Frontal cortex (tissue), 4 donors: ENCODE measurements around the gene LRBA. TPM values are rescaled to one million over a fixed set of nuclear protein-coding genes. Genes with fewer than 3 reads are reported as not detected.

Experiments used
- DNase-seq, 2 donors: peaks; one replicate each; pipeline ENCODE4 v3.0.0; 2012; ENCODE audit warnings: low spot score in 2 of 2
- FAIRE-seq: peaks from 2 replicates; lab custom pipeline; 2012; peaks lifted over from hg19 to GRCh38; lab: Jason Lieb, UNC
- small RNA-seq: library from RNA; depleted of rRNA; stranded (forward); fragments of <200 nt; gene quantifications from one replicate; pipeline ENCODE3, GENCODE V24; 2014
- total RNA-seq: library from RNA; depleted of rRNA; stranded (reverse); fragments of >200 nt; gene quantifications from one replicate; pipeline ENCODE4 v1.2.3, GENCODE V29; 2014
- donor health status: control.
- donor health status: control.
- donor health status: control.

LRBA gene
- total RNA-seq, 1 donor from 2014 or later, result 23.2 TPM

DNA sequence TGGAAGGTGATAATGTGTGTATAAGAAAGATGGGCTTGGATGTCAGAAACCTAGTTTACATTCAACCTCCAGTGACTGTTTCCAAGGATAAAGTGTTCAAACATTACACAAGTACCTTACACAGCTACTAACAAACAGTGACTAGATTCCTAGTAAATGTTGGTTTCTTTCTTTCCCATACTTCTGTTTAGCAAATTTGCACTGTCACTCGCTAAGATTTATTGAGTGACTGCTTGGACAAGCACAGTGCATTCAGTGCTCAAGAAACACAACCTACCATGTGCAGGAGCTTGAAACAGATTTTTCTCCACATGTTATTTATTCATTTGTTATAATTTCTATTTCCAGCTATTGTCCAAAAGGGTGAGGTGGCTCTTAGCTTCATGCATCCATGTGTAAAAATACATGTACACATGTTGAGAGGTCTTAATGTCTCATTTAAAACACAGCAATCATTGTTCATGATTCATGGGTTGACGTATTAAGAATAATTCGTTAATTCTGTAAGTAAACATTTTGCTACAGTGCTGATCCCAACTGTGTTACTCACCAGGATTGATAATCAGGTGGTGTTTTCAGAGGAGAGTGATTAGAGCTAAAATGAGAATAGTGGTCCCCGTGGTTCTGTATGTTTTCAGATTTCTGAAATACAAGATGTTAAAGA is 783.8 kb downstream of the LRBA start:
- DNase-seq (no peak), FAIRE-seq (no peak)

DNA sequence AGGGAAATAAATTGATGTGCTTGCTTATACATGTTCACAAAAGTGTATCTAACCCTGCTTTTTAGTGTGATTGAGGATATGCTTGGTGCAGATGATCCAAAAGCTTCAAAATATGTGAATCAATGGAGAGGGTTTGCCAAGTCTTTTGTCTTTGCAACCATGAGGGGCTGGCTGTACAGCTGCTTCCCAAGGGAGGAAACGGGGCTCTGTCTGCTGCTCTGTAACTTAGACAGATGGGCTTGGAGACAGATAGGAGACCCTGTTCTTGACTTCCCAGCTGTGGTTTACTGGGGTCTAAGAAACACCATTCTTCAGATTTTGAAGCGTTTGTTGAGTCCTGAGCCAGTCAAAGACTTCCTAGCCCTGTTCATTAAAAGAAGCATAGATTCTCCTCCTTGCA is 784.5 kb downstream of the LRBA start:
- no peak for FAIRE-seq
- DNase-seq, result no peak

DNA sequence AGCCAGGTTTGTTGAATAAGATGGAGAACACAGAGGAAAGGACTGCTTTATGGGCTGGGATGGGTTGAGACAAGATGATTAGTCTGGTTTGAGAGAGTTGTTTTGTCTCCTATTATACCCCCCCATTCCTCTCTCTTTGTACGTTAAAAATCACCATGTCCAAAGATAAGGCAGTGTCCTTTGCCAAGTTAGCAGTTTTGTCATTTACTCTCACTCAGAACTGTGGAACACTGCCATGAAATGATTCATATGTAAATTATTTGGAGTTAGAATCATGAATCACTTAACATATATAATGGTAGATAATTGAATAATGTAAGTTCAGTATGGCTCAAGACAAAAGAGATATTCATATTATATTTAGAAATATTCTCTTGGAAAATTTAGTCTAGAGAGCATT is 785.6 kb downstream of the LRBA start:
- DNase-seq, result no peak

DNA sequence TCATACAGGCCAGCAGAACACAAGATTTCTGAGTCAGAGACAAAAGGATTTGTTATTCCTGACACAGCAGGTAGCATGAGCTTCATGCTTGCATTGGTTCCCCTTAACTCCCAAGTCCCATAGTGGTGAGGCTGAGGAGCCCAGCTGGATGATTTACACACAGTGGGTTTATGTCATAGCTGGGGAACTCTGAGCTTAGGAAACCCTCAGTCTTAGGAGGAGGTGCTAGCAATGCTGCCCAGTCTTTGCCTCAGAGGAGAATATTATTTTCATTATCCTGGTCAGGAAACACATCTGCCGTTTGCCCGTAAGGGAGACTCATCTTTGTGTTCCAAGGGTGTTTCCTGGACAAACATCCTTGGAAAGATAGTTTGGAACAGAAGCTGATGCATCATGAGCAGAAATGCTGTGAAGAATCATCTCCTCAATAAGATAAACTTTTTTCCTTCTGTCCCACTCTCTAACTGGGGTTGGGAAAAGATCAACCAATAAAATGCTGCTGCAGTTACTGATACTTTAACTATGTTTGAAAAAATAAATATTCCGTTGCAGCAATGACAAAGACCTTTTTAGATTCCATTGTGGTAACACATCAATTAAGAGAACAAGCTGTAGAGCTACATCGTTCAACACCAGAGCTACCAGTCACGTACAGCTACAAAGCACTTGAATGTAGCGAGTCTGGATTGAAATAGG is 790.0 kb downstream of the LRBA start:
- DNase-seq (no peak), FAIRE-seq (no peak)

More for the DNA sequence above, 785.6 kb downstream of the LRBA start:
- FAIRE-seq, result no peak

DNA sequence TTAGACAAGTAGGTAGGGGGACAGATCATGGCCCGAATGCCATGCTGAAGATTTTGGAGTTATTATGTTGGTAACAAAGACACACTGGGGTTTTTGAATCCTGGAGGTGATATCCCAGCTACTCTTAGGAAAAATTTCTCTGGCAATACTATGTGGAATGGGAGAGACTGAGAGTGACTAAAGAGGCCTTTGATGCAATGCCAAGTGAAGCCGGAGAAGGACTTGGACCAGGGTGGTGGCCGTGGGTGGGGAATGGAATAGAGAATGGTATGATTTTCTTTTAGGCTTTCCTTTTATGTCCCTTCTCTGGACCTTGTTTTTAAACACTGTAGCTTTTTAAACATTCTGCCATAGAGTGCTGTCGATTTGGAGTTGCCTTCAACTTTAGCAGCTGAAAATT is 795.2 kb downstream of the LRBA start:
- FAIRE-seq (no peak), DNase-seq (no peak)

DNA sequence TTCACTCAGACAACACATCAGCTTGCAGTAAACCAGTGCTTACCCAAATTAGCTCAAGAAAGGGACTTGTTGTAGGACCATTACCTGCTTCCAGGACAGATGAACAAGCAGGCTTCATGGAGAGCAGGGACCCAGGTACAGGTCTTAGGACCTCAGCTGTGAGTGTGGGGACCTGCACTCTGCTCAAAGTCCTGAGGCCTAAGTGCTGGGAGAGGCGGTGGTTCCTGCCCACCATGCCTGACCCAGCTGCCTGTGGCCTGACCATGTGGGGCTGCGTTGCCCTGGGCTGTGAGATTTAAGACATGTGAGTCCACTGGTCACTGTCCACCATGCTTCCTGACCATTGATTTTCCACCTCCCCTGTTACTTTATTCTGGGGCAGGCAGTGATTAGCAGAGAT is 796.6 kb downstream of the LRBA start:
- FAIRE-seq, result no peak

DNA sequence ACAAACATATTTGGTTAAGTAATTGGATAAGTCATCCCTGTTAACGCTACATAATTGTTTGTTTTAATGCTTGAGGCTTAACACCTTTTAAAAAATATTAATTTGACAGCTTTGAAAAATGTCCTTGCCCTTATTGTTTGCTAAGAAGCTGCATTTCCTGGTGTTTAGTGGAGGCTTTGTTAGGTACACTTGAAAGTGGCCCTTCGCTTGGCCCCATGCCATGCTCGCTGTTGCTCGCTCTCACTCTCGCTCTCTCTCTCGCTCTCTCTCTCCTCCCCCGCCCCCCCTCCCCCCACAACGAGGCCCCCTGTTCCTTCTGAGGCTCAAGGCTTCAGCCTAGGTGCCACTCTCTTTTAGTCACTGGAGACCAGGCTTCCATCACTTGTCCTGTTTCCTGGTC is 797.3 kb downstream of the LRBA start:
- FAIRE-seq, result no peak
- no peak for DNase-seq

More for the DNA sequence above, 796.6 kb downstream of the LRBA start:
- DNase-seq, result no peak

DNA sequence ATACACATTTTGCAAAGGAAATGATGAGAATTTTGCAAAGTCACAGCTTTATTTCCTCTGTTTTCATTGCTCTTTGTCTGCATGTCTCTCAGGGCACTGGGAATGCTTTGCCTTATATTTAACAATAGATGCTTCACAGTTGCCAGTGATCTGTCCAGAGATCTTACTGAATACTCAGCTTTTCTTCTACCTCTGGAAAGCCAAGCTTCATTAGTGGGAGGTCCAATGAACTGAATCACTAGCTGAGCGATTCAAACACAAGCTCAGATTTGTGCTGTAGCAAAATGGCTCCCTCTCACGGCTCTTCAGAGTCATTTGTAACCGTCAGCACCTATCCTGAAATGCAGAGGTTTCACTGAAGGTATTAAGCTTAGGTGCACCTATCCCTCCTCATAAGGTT is 797.9 kb downstream of the LRBA start:
- DNase-seq (peak; percentile 14 to 22), FAIRE-seq (no peak)

DNA sequence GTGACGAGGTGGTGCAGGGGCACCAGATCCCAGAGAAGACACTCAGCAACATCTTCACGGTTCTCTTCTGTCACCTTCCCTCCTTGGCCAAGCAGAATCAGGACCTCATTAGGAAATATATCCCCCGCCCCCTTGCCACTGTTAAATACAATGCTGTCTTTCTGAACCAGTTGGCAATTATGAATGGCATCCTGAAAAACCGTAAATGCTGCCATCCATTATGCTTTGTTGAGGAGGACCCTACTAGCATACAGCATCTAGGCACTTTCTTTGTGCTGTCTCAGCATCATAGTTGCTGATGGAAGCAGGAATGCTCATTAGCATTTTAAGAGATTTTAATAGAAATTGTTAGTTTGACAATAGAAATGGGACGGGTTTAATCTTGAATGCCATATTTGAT is 798.4 kb downstream of the LRBA start:
- FAIRE-seq (peak; percentile 88), DNase-seq (peak in 1 of 2 donors; percentile 34)

DNA sequence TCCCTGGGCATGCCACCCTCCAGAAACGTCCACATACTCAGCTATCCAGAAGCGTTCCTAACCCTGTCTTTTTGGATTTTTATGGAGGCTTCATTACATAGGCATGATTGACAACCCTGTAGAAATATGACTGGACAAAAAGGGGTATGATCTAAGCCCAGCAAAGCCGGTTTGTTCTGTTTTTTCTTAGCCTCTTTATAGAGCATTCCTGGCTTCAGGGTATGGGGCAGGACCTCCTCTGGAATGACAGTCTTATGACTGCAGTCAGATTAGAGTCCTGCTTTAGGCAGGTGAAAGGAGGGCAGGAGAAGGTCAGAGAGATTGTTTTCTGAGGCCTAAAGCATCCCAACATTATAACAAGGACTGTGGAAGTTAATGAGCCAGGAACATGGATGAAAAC is 799.5 kb downstream of the LRBA start:
- no peak for DNase-seq

More for the DNA sequence above, 799.5 kb downstream of the LRBA start:
- FAIRE-seq, result no peak

Small RNA genes lying within 50 kb of the gene (small RNA-seq; reads per million reads assigned to genes)
- not detected for gene RNA5SP168

Other genes with a start within 250 kb of the LRBA start
- 4,290 TPM for gene RPS3A, start 84.3 kb upstream of the LRBA start, total RNA-seq